Measurements from ENCODE around the gene LUM.
A peak's percentile ranks its signal among the peaks of the same experiment; 100 is the strongest.

The LUM gene

DNA sequence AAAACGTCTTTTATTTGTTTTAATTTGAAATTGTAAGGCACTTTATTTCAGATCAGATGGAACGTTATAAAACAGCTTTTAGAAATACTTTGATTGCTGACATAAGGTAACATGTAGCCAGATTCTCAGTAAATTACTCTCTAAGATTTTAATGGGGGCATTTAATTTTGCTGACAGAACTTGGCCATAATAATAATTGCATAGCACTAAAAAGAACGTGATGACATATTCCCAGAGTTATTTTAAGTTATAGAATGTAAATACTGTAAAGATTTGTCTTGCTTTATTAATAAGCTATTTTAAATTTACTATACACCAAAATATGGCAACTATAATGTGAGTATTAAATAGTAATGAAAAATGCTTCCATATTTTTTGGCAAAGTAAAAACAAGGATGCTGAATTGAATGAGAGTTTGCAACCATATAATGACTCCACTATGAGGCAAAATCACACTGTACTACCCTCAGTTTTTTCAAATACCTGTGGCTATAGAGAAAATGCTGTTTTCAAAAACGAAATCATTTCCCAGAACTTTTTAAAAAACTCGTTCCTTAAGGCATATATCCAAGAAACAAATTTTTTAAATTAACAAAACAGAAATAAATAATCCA, 876 bp downstream of the LUM start:
- peak overlapping the region; percentile 56 for H3K4me3 ChIP-seq (ENCODE audit: low read depth, low read length)
- no peak for DNase-seq (ENCODE audit: low read depth)
- no peak for TF ChIP-seq CTCF (conservative IDR thresholded peaks at IDR 0.05; ENCODE audit: low read depth, low read length)

DNA sequence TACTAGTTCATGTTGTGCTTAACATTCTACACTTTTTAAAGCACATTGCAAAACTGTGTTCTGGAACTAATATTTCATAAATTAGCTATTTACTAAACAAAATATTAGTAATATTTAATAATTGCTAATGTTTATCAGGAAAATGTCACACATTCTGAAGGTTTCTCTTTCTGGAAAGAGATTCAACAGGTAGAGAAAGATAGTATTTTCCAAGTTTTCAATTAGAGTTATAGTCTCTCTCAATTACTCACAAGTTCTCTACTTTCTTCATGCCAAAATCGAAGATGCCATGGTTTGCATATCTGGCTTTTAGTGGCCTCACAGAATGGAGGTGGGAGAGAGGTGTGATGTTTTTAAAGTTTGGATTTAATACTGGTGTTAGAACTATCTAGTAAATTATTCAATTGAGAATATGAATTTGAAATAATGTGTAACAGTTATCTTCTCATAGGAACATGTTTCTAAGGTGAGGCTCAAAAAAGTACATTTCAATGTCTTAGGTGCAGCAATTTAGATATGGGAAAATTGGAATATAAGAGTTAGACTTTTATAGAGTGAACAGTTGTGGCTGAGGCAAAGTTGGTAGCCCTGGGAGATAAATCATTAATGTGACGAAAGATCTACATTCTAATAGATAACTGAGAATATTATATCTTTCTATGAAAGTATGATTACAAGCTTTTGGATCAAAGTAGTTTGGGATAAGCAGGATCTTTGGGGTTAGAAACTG, 1.5 kb downstream of the LUM start:
- H3K4me3 ChIP-seq (ENCODE audit: low read depth, low read length): peak overlapping the region; percentile 56
- DNase-seq (ENCODE audit: low read depth): no peak
- no peak for TF ChIP-seq CTCF (conservative IDR thresholded peaks at IDR 0.05; ENCODE audit: low read depth, low read length)

- DNase-seq (ENCODE audit: low read depth): peak; percentile 84
- TF ChIP-seq CTCF (conservative IDR thresholded peaks at IDR 0.05; ENCODE audit: low read depth, low read length): peak; percentile 86
- H3K4me3 ChIP-seq (ENCODE audit: low read depth, low read length): peak overlapping the region; percentile 42
Measured at GRCh38 chr12:91109148-91109564, 2.1 kb downstream of the LUM start.

DNA sequence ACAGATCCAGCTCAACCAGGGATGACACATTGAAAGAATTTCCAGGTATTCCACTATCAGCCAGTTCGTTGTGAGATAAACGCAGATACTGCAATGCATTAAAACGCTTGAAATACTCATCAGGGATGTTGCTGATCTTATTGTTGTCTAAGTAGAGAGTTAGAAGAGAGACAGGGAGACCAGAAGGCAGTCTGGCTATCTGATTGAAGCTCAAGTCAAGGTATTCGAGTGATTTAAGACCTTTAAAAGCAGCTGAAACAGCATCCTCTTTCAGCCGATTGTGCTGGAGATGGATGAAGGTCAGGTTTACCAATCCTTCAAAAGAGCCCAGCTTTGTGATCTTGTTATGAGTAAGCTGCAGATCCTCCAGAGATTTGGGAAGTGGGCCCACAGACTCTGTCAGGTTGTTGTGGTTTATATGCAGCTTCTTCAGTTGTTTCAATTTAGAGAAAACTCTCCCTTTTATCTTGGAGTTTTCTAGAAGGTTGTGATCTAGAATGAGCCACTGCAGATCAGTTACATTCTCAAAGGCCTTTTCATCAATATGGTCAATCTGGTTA, 3.0 kb downstream of the LUM start:
- no peak overlapping the region for H3K4me3 ChIP-seq (ENCODE audit: low read depth, low read length)
- TF ChIP-seq CTCF (conservative IDR thresholded peaks at IDR 0.05; ENCODE audit: low read depth, low read length): no peak
- DNase-seq (ENCODE audit: low read depth): no peak

GRCh38 chr12:91106283-91106682, 5.0 kb downstream of the LUM start:
- TF ChIP-seq CTCF (conservative IDR thresholded peaks at IDR 0.05; ENCODE audit: low read depth, low read length): no peak
- H3K4me3 ChIP-seq (ENCODE audit: low read depth, low read length): no peak overlapping the region
- no peak for DNase-seq (ENCODE audit: low read depth)

- H3K4me3 ChIP-seq (ENCODE audit: low read depth, low read length): no peak overlapping the region
- DNase-seq (ENCODE audit: low read depth): no peak
- no peak for TF ChIP-seq CTCF (conservative IDR thresholded peaks at IDR 0.05; ENCODE audit: low read depth, low read length)
Measured at GRCh38 chr12:91105807-91106206, 5.5 kb downstream of the LUM start.

Measured in choroid plexus epithelial cell (primary cell).